SK-N-MC (cell line): ENCODE data around the gene CIT.

Experiments used
- EZH2 ChIP-seq: fragments of 200-600 bp; sonication (generic); IDR thresholded peaks from one replicate; pipeline ENCODE4 v1.6.1; 2017; ENCODE audit warnings: antibody characterized with exemption
- FOXP2 ChIP-seq: optimal IDR thresholded peaks from 2 replicates; pipeline ENCODE3; 2011; ENCODE audit warnings: mild to moderate bottlenecking, moderate library complexity; ENCODE audit not compliant: insufficient read depth; ENCODE audit errors: extremely low read length, control extremely low read depth
- POLR2AphosphoS5 ChIP-seq: IDR thresholded peaks from 2 replicates; pipeline ENCODE4 v1.6.1; 2012; ENCODE audit warnings: mild to moderate bottlenecking, low read depth, low read length, borderline replicate concordance

DNA sequence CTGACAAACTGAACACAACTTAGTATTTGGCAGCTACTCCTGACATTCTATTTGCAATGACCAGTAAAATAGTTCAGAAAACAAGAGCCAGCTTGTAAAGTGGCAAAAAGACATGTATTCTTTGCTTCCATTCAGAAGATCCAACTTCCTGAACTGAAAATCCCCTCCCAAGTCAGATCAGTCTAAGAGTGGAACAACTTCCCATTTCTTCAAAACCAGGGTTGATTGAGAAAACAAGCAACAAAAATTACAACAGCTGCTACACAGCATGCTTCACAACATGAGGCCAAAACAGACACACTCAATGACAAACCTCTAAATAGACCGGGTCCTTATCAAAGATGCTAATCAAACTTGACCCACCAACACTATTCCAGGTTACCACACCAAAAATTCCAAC lies 40.3 kb downstream of the CIT start:
- TF ChIP-seq EZH2: no peak
- TF ChIP-seq POLR2AphosphoS5: no peak
- no peak for TF ChIP-seq FOXP2
